ENCODE data around the gene SNAPC2. TPM values are rescaled to one million over a fixed set of nuclear protein-coding genes. Genes with fewer than 3 reads are reported as not detected.

Gene SNAPC2
- total and polyA plus RNA-seq, 2 of the 13 experiments (the other 11 are each of a cell fraction or from before 2014, with no cell fraction given): 10.2 to 12.7 TPM

DNA sequence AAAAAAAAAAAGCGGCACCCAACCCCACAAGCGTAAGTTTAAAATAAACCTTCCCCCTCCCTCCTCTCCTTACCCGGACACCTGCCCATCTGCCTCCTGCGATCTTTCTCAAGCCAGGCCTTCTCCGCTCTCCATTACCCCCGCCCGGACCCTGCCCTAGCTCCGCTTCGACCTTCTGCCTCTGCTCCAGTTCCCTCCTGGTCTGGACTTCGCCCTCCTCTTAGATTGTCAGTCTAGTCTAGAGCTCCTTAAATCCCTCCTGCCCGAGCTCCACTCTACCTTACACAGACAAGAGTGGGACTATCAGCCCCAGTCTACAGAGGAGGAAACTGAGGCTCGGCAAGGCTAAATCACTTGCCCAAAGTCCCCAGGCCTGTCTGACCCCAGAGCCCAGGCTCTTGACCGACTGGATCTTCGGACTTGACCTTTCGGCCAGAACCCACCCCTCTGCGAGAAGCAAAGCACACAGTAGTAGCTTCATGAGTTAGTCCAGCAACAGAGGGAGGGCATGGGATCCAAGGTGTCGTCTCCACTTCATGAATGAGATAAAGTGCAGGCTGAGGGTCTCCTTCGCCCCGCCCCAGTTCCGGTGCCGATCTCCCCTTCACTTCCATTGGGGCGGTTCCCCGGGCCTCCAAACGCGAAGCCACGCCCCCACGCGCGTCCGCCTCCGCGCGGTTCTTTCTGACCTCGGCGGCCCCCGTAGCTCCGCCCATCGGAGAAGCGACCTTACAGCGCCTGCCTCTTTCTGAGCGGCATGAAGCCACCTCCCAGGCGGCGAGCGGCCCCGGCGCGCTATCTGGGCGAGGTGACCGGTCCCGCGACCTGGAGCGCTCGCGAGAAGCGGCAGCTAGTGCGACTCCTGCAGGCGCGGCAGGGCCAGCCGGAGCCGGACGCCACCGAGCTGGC lies at the start of gene SNAPC2 (continued):
- TF ChIP-seq NONO (IDR thresholded peaks at IDR 0.05) (no peak), NONO (CRISPR knock-in tag; conservative IDR thresholded peaks at IDR 0.05) (peak; percentile 88), NFYB (CRISPR knock-in tag; IDR thresholded peaks at IDR 0.05) (peak; percentile 43), AHR (CRISPR knock-in tag; IDR thresholded peaks at IDR 0.05) (no peak), ZNF3 (CRISPR knock-in tag; IDR thresholded peaks at IDR 0.05) (no peak), RXRA (CRISPR knock-in tag; IDR thresholded peaks at IDR 0.05) (peak; percentile 67; the same call in 1 of the 2 replicates), HDAC1 (CRISPR knock-in tag; IDR thresholded peaks at IDR 0.05) (peak; percentile 88), SNAI1 (CRISPR knock-in tag; IDR thresholded peaks at IDR 0.05; ENCODE audit: borderline replicate concordance) (0 out of 2 replicates have a peak, but pooled peaks have one; percentile 59), PHF5A (CRISPR knock-in tag; IDR thresholded peaks at IDR 0.05; ENCODE audit: low read depth, unreplicated experiment) (peak; percentile 71), TCF7 (IDR thresholded peaks at IDR 0.05; ENCODE audit: low read depth) (no peak), PAF1 (CRISPR knock-in tag; IDR thresholded peaks at IDR 0.05) (no peak), HOXD1 (CRISPR knock-in tag; IDR thresholded peaks at IDR 0.05) (peak; percentile 62), TEAD3 (CRISPR knock-in tag; optimal IDR thresholded peaks at IDR 0.05; ENCODE audit: borderline replicate concordance) (no peak), ZMYM4 (CRISPR knock-in tag; IDR thresholded peaks at IDR 0.05) (peak; percentile 62)
- TF ChIP-seq, protein P1, sequence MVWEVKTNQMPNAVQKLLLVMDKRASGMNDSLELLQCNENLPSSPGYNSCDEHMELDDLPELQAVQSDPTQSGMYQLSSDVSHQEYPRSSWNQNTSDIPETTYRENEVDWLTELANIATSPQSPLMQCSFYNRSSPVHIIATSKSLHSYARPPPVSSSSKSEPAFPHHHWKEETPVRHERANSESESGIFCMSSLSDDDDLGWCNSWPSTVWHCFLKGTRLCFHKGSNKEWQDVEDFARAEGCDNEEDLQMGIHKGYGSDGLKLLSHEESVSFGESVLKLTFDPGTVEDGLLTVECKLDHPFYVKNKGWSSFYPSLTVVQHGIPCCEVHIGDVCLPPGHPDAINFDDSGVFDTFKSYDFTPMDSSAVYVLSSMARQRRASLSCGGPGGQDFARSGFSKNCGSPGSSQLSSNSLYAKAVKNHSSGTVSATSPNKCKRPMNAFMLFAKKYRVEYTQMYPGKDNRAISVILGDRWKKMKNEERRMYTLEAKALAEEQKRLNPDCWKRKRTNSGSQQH (CRISPR knock-in tag; IDR thresholded peaks at IDR 0.05; ENCODE audit: low read depth): peak; percentile 66; the same call in 1 of the 2 replicates
- TF ChIP-seq, protein P2, sequence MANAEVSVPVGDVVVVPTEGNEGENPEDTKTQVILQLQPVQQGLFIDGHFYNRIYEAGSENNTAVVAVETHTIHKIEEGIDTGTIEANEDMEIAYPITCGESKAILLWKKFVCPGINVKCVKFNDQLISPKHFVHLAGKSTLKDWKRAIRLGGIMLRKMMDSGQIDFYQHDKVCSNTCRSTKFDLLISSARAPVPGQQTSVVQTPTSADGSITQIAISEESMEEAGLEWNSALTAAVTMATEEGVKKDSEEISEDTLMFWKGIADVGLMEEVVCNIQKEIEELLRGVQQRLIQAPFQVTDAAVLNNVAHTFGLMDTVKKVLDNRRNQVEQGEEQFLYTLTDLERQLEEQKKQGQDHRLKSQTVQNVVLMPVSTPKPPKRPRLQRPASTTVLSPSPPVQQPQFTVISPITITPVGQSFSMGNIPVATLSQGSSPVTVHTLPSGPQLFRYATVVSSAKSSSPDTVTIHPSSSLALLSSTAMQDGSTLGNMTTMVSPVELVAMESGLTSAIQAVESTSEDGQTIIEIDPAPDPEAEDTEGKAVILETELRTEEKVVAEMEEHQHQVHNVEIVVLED (CRISPR knock-in tag; IDR thresholded peaks at IDR 0.05; ENCODE audit: borderline replicate concordance): peak; percentile 82
- TF ChIP-seq, protein P3, sequence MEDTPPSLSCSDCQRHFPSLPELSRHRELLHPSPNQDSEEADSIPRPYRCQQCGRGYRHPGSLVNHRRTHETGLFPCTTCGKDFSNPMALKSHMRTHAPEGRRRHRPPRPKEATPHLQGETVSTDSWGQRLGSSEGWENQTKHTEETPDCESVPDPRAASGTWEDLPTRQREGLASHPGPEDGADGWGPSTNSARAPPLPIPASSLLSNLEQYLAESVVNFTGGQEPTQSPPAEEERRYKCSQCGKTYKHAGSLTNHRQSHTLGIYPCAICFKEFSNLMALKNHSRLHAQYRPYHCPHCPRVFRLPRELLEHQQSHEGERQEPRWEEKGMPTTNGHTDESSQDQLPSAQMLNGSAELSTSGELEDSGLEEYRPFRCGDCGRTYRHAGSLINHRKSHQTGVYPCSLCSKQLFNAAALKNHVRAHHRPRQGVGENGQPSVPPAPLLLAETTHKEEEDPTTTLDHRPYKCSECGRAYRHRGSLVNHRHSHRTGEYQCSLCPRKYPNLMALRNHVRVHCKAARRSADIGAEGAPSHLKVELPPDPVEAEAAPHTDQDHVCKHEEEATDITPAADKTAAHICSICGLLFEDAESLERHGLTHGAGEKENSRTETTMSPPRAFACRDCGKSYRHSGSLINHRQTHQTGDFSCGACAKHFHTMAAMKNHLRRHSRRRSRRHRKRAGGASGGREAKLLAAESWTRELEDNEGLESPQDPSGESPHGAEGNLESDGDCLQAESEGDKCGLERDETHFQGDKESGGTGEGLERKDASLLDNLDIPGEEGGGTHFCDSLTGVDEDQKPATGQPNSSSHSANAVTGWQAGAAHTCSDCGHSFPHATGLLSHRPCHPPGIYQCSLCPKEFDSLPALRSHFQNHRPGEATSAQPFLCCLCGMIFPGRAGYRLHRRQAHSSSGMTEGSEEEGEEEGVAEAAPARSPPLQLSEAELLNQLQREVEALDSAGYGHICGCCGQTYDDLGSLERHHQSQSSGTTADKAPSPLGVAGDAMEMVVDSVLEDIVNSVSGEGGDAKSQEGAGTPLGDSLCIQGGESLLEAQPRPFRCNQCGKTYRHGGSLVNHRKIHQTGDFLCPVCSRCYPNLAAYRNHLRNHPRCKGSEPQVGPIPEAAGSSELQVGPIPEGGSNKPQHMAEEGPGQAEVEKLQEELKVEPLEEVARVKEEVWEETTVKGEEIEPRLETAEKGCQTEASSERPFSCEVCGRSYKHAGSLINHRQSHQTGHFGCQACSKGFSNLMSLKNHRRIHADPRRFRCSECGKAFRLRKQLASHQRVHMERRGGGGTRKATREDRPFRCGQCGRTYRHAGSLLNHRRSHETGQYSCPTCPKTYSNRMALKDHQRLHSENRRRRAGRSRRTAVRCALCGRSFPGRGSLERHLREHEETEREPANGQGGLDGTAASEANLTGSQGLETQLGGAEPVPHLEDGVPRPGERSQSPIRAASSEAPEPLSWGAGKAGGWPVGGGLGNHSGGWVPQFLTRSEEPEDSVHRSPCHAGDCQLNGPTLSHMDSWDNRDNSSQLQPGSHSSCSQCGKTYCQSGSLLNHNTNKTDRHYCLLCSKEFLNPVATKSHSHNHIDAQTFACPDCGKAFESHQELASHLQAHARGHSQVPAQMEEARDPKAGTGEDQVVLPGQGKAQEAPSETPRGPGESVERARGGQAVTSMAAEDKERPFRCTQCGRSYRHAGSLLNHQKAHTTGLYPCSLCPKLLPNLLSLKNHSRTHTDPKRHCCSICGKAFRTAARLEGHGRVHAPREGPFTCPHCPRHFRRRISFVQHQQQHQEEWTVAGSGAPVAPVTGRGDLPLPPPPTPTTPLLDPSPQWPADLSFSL (CRISPR knock-in tag; IDR thresholded peaks at IDR 0.05): no peak
- TF ChIP-seq, protein P4, sequence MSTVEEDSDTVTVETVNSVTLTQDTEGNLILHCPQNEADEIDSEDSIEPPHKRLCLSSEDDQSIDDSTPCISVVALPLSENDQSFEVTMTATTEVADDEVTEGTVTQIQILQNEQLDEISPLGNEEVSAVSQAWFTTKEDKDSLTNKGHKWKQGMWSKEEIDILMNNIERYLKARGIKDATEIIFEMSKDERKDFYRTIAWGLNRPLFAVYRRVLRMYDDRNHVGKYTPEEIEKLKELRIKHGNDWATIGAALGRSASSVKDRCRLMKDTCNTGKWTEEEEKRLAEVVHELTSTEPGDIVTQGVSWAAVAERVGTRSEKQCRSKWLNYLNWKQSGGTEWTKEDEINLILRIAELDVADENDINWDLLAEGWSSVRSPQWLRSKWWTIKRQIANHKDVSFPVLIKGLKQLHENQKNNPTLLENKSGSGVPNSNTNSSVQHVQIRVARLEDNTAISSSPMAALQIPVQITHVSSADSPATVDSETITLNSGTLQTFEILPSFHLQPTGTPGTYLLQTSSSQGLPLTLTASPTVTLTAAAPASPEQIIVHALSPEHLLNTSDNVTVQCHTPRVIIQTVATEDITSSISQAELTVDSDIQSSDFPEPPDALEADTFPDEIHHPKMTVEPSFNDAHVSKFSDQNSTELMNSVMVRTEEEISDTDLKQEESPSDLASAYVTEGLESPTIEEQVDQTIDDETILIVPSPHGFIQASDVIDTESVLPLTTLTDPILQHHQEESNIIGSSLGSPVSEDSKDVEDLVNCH (CRISPR knock-in tag; IDR thresholded peaks at IDR 0.05): no peak
